Measurements from ENCODE around the gene THAP3. TPM values are rescaled to one million over a fixed set of nuclear protein-coding genes. Genes with fewer than 3 reads are reported as not detected.

THAP3 gene
- total RNA-seq, 4 donors from 2014 or later: 16.7 to 31.0 (median 24.2) TPM

DNA sequence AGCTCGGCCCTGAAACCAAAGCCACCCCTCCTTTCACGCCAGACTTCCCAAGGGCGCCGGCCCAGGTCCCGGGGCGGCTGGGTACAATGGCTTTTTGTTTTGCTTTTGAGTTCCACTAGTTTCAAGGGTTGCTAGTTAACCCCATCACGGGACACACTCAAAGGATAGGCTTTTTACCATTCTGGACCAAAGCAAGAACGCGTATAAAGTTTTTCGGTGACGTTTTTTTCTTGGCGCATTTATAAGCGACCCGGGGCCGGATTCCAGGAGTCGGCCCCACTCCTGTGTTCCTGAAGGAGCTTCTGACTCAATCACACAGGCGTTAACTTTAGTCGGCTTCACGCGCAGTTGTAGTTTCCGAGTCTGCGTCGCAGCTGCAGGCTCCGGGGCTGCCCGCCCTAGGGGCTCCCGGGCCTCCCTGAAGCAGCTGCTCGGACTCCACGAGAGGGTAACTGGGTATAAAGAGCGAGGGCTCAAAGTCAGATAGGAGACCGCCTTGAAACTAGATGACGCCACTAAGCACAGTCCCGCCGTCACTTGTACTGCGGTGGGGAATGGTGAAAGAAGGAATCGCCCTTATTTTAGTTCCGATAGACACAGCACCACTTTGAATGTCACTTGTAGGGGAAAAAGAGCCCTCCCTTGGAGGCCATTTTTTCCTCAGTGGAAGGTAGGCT, 21.3 kb upstream of the THAP3 start:
- intact Hi-C loops (cut with DNase I; ENCODE audit: low total_unique reads): loop anchor here (1.0 to 5.0 kb wide), 2 partner anchors 10 to 179 kb away; partner anchors contain the start of gene PHF13
- no peaks in the 10 kb centered on the region for H3K9me3 ChIP-seq
- TF ChIP-seq, protein P1, sequence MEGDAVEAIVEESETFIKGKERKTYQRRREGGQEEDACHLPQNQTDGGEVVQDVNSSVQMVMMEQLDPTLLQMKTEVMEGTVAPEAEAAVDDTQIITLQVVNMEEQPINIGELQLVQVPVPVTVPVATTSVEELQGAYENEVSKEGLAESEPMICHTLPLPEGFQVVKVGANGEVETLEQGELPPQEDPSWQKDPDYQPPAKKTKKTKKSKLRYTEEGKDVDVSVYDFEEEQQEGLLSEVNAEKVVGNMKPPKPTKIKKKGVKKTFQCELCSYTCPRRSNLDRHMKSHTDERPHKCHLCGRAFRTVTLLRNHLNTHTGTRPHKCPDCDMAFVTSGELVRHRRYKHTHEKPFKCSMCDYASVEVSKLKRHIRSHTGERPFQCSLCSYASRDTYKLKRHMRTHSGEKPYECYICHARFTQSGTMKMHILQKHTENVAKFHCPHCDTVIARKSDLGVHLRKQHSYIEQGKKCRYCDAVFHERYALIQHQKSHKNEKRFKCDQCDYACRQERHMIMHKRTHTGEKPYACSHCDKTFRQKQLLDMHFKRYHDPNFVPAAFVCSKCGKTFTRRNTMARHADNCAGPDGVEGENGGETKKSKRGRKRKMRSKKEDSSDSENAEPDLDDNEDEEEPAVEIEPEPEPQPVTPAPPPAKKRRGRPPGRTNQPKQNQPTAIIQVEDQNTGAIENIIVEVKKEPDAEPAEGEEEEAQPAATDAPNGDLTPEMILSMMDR (IDR thresholded peaks at IDR 0.05 in 4 of 5, conservative IDR thresholded peaks at IDR 0.05 in 1 of 5): no peak
- no peak for TF ChIP-seq POLR2A (IDR thresholded peaks at IDR 0.05)
- peak; percentile 34 to 40 for ATAC-seq
- H3K4me3 ChIP-seq: peak overlapping the region; percentile 76 to 92 (median 88)
- in situ Hi-C loops (cut with MboI; ENCODE audit: low sequenced_read_pairs in 4 of 4): no loop called here
- H3K27ac ChIP-seq: peak overlapping the region; percentile 98 to 100 (median 100)
- H3K27me3 ChIP-seq: no peaks in the 10 kb centered on the region
- peaks cover 0 to 7% of the 10 kb centered on the region in 2 donors for H3K36me3 ChIP-seq
- H3K4me1 ChIP-seq: peaks cover 36 to 44% of the 10 kb centered on the region in 2 donors
- peak; percentile 68 to 84 for DNase-seq

DNA sequence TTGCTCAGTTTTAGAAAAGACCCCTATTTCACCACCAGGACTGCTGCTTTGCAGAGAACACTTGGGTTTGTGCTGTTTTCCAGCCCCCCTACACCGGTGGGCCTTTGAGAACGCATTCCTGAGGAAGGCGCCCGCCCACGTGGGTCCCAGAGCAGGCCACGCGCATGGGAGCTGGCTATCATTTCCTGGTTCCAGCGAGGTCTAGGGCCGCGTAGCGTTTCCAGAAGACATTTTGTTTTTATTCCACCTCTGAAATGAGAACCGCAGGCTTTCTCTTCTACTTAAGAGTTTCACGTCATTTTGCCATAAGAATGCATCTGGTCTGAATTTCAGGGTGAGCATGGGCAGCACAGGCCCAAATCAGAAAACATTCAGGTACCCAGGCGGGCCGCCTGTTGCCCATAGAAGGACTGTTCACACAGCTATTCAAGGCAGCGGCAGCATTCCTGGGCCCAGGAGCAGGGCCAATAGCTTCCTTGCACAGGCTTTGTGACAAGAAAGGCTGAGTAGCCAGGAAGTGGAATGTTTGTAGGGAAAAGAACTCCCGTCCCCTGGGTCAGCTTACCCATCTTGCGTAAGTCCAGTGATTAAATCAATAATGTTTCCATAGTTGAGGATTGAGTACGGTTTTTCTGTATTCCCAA, 20.6 kb upstream of the THAP3 start:
- H3K36me3 ChIP-seq: peaks cover 0 to under 1% of the 10 kb centered on the region in 2 donors
- ATAC-seq (peak; percentile 2 to 9), DNase-seq (peak; percentile 58 to 84)
- TF ChIP-seq, protein P1 (IDR thresholded peaks at IDR 0.05 in 4 of 5, conservative IDR thresholded peaks at IDR 0.05 in 1 of 5): peak in 3 of 5 experiments; percentile 27 to 48 (median 29)
- no peak for TF ChIP-seq POLR2A (IDR thresholded peaks at IDR 0.05)
- peak overlapping the region; percentile 98 to 100 (median 100) for H3K27ac ChIP-seq
- intact Hi-C loops (cut with DNase I; ENCODE audit: low total_unique reads) (loop anchor here (1.0 to 5.0 kb wide), 2 partner anchors 9 to 178 kb away; partner anchors contain the start of gene PHF13), in situ Hi-C loops (cut with MboI; ENCODE audit: low sequenced_read_pairs in 4 of 4) (no loop called here)
- H3K27me3 ChIP-seq: no peaks in the 10 kb centered on the region
- no peaks in the 10 kb centered on the region for H3K9me3 ChIP-seq
- peaks cover 34 to 43% of the 10 kb centered on the region in 2 donors for H3K4me1 ChIP-seq
- H3K4me3 ChIP-seq: peak overlapping the region; percentile 76 to 92 (median 88)

DNA sequence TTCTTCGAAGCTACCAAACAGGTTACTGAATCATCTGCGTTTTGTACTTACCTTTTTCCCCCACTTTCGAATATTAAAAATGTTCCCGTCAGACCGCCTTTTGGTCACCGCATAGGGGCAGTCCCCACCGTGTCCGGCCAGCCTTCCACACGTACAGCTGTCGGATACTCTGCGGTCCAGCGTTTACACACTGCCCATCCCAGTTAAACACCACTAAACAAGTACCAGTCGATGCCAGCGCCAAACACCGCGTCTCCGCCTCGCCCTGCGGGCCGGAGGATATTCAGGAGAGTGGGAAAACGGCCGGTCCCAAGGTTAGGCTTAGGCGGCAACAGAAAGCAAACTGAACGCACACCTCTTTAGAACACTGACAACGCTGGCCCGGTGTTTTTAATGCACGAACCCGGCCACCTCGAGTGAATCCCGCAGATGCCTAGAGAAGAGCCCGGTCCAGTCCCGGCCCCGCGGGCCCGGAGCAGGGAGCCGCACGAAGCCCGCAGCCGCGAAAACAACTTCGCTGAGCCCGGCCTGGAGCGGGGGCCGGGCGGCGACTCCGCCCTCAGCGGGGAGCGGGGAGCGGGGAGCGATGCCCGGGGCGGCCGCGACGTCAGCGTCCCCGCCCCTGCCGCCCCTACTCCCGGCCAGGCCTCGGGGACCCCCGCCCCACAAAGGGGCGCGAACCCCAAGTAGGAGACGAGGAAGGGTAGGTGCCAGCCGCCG, 11.9 kb upstream of the THAP3 start:
- DNase-seq: peak in 1 of 2 donors; percentile 71

More for the DNA sequence above, 11.9 kb upstream of the THAP3 start:
- intact Hi-C loops (cut with DNase I; ENCODE audit: low total_unique reads): loop anchor here (1.0 kb wide), 3 partner anchors 10 to 34 kb away; partner anchors contain the start of gene ZBTB48
- in situ Hi-C loops (cut with MboI; ENCODE audit: low sequenced_read_pairs in 4 of 4): no loop called here
- ATAC-seq: peak; percentile 57 to 63
- TF ChIP-seq, protein P1 (IDR thresholded peaks at IDR 0.05 in 4 of 5, conservative IDR thresholded peaks at IDR 0.05 in 1 of 5): peak in 3 of 5 experiments; percentile 3 to 30 (median 28)
- peak; percentile 42 to 66 for TF ChIP-seq POLR2A (IDR thresholded peaks at IDR 0.05)
- Histone ChIP-seq H3K27me3 (no peaks in the 10 kb centered on the region), H3K36me3 (no peaks in the 10 kb centered on the region), H3K9me3 (no peaks in the 10 kb centered on the region), H3K4me1 (peaks cover 36 to 38% of the 10 kb centered on the region in 2 donors), H3K4me3 (peak overlapping the region; percentile 83 to 95 (median 91)), H3K27ac (peak overlapping the region; percentile 97 to 100 (median 98))

Data from gastrocnemius medialis (tissue), 4 donors.